GM10248 (cell line): Measurements from ENCODE around the gene NOS1.

Experiments
- CTCF ChIA-PET: fragments of 300-600 bp; sonication (Branson Sonifier 250); formaldehyde crosslinking; extraction: SDS; loops from one replicate; lab custom pipeline; 2021; ENCODE audit warnings: antibody characterized with exemption; lab: Yijun Ruan, JAX
- POLR2A ChIA-PET: fragments of 350-650 bp; sonication (Branson Sonifier 250); formaldehyde crosslinking; extraction: SDS; loops from one replicate; lab custom pipeline; 2020; ENCODE audit warnings: antibody characterized with exemption; lab: Yijun Ruan, JAX
- DNase-seq: peaks from one replicate; pipeline ENCODE4 v3.0.0; 2012; ENCODE audit errors: extremely low spot score
- CTCF ChIP-seq: IDR thresholded peaks from 2 replicates; pipeline ENCODE4 v1.5.1; 2012; ENCODE audit warnings: mild to moderate bottlenecking, low read depth; ENCODE audit errors: extremely low read depth, missing control alignments, control extremely low read depth

Gene NOS1

GRCh38 chr12:117279606-117280005 lies 81.8 kb downstream of the NOS1 start:
- no peak for TF ChIP-seq CTCF
- ChIA-PET POLR2A (no interaction called here), CTCF (interaction anchor here (1.3 kb wide), 1 partner anchor 18 kb away, joined by 4 read pairs; no protein-coding TSS in a partner anchor)
- no peak for DNase-seq

- DNase-seq, result no peak
- CTCF ChIA-PET, result interaction anchor here (1.8 kb wide), 1 partner anchor 42 kb away, joined by 5 read pairs; no protein-coding TSS in a partner anchor
- POLR2A ChIA-PET, result no interaction called here
- no peak for TF ChIP-seq CTCF
Observed at GRCh38 chr12:117277875-117278274, 83.6 kb downstream of the NOS1 start.

- DNase-seq, result no peak
- no peak for TF ChIP-seq CTCF
- CTCF ChIA-PET, result interaction anchor here (1.4 kb wide), 1 partner anchor 10 kb away, joined by 4 read pairs; no protein-coding TSS in a partner anchor
- POLR2A ChIA-PET, result no interaction called here
Observed at GRCh38 chr12:117273091-117273490, 88.3 kb downstream of the NOS1 start.

DNA sequence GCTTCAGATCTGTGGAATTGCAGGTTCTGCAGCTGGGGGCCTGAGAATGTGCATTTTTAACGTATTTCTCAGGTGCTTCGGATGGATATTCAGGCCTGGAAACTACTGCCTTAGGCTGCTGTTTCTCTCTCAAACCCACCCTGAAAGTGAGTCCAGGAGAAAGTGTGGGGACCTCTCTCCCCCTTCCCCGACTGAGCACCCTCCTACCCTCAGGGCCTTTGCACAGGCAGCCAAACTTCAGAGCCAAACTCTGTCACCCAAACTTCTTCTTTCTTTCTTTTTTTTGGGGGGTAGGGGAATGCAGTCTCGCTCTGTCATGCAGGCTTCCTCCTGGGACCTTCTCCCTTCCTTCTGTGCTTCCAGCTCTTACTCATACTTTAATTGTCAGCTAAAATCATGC lies 88.7 kb downstream of the NOS1 start:
- ChIA-PET POLR2A (no interaction called here), CTCF (interaction anchor here (1.4 kb wide), 1 partner anchor 10 kb away, joined by 4 read pairs; no protein-coding TSS in a partner anchor)
- TF ChIP-seq CTCF, result no peak
- DNase-seq, result no peak

GRCh38 chr12:117262749-117263148 lies 98.7 kb downstream of the NOS1 start:
- POLR2A ChIA-PET, result no interaction called here
- CTCF ChIA-PET, result interaction anchor here (0.8 to 1.4 kb wide), 3 partner anchors 11 to 26 kb away, joined by 4 read pairs; no protein-coding TSS in a partner anchor
- DNase-seq, result no peak
- no peak for TF ChIP-seq CTCF

- no peak for TF ChIP-seq CTCF
- ChIA-PET POLR2A (no interaction called here), CTCF (interaction anchor here (1.1 kb wide), 1 partner anchor 20 kb away, joined by 3 read pairs; no protein-coding TSS in a partner anchor)
Observed at GRCh38 chr12:117261247-117261646, 100.2 kb downstream of the NOS1 start.

More at GRCh38 chr12:117261247-117261646, 100.2 kb downstream of the NOS1 start:
- no peak for DNase-seq
